HepG2 (cell line): ENCODE results near the gene MX2. TPM values are rescaled to one million over a fixed set of nuclear protein-coding genes. Genes with fewer than 3 reads are reported as not detected.

Experiments used
- ATAC-seq: fragments of 200-7000 bp; cut with Tn5 transposase; 3 replicates; pipeline ENCODE4 v1.9.1; 2020; ENCODE audit warnings: mild to moderate bottlenecking, moderate library complexity
- BruUV-seq: library from RNA; stranded (reverse); fragments of 400-500 nt; replicated peaks from 2 replicates; lab custom pipeline; 2021; lab: Mats Ljungman, UMichigan
- CTCF ChIA-PET: fragments of 300-600 bp; formaldehyde crosslinking; extraction: SDS; loops from one replicate; lab custom pipeline; 2021; ENCODE audit warnings: low total read pairs, inconsistent platforms, low intra/inter-chr PET ratio; lab: Yijun Ruan, JAX
- POLR2A ChIA-PET: fragments of 350-600 bp; sonication (Branson Sonifier 250); formaldehyde crosslinking; loops from one replicate; lab custom pipeline; 2020; ENCODE audit warnings: antibody characterized with exemption, inconsistent platforms; lab: Yijun Ruan, JAX
- DNase-seq: peaks from one replicate; pipeline ENCODE4 v3.0.0-alpha.2; 2015; ENCODE audit warnings: low spot score
- FAIRE-seq: peaks from 3 replicates; lab custom pipeline; 2011; peaks lifted over from hg19 to GRCh38; lab: Jason Lieb, UNC
- H2AFZ ChIP-seq: one replicate; pipeline ENCODE4 v1.6.1; 2011; ENCODE audit warnings: low read length, inconsistent platforms
- H3K27ac ChIP-seq: fragments of 300-600 bp; 3 replicates; pipeline ENCODE4 v1.8.0; 2011; ENCODE audit warnings: mixed run types, mild to moderate bottlenecking, mixed read lengths, low read length, inconsistent platforms; ENCODE audit not compliant: insufficient read depth; ENCODE audit errors: extremely low read length
- H3K27me3 ChIP-seq, 2 experiments: fragments of 200-600 bp in 1 of 2; 2 replicates in 1 of 2; 3 replicates in 1 of 2; pipeline versions ENCODE4 v1.6.0 to v1.8.0; 2011; ENCODE audit warnings: low read length in 2 of 2, mild to moderate bottlenecking in 2 of 2, moderate library complexity in 2 of 2, inconsistent platforms in 1 of 2; ENCODE audit not compliant: insufficient read depth in 2 of 2, control insufficient read depth in 1 of 2
- H3K36me3 ChIP-seq, 2 experiments: fragments of 200-600 bp in 1 of 2; replicated peaks in 1 of 2; 2 replicates in 1 of 2; 3 replicates in 1 of 2; pipeline versions ENCODE4 v1.5.1 to v1.8.0; 2011; ENCODE audit warnings: low read length in 2 of 2, inconsistent platforms in 1 of 2; ENCODE audit not compliant: insufficient read depth in 2 of 2, control insufficient read depth in 1 of 2
- H3K4me1 ChIP-seq: 2 replicates; pipeline ENCODE4 v1.5.1; 2012; ENCODE audit warnings: low read length, inconsistent platforms; ENCODE audit not compliant: insufficient read depth
- H3K4me2 ChIP-seq: 2 replicates; pipeline ENCODE4 v1.6.0; 2011; ENCODE audit warnings: low read depth, low read length, inconsistent platforms
- H3K4me3 ChIP-seq, 3 experiments: fragments of 200-600 bp in 1 of 3; sonication (generic), shearing (Covaris generic) in 1 of 3; replicated peaks in 1 of 3; 2 replicates each; pipeline ENCODE4 v1.5.1; 2011 to 2016; ENCODE audit warnings: low read length in 3 of 3, inconsistent platforms in 2 of 3, low read depth in 2 of 3, mild to moderate bottlenecking in 2 of 3, control low read depth in 1 of 3, mixed read lengths in 1 of 3; ENCODE audit not compliant: insufficient read depth in 1 of 3
- H3K79me2 ChIP-seq: one replicate; pipeline ENCODE4 v1.6.1; 2011; ENCODE audit warnings: low read length, inconsistent platforms; ENCODE audit not compliant: insufficient read depth
- H3K9ac ChIP-seq: 2 replicates; pipeline ENCODE4 v1.6.0; 2011; ENCODE audit warnings: mild to moderate bottlenecking, low read depth, low read length, inconsistent platforms; ENCODE audit not compliant: insufficient read depth
- H3K9me3 ChIP-seq: 2 replicates; pipeline ENCODE4 v1.5.1; 2012; ENCODE audit warnings: mild to moderate bottlenecking, low read length
- H4K20me1 ChIP-seq: 2 replicates; pipeline ENCODE4 v1.6.0; 2011; ENCODE audit warnings: inconsistent platforms, mild to moderate bottlenecking, low read length, moderate library complexity; ENCODE audit not compliant: insufficient read depth
- ELF3 ChIP-seq: IDR thresholded peaks from 2 replicates; pipeline ENCODE4 v1.6.1; 2016; ENCODE audit warnings: missing genetic modification reagents, missing compliant biosample characterization
- HOXA9 ChIP-seq: sonication (generic); formaldehyde crosslinking; IDR thresholded peaks from 2 replicates; pipeline ENCODE4 v1.8.1; 2022; ENCODE audit warnings: missing genetic modification reagents, mild to moderate bottlenecking, moderate library complexity, borderline replicate concordance
- HOXD1 ChIP-seq: sonication (generic); formaldehyde crosslinking; IDR thresholded peaks from 2 replicates; pipeline ENCODE4 v1.5.0; 2020; ENCODE audit warnings: missing genetic modification reagents
- MXI1 ChIP-seq: IDR thresholded peaks from 3 replicates; pipeline ENCODE4 v1.6.1; 2012; ENCODE audit warnings: low read depth, low read length, inconsistent platforms, borderline replicate concordance
- RFXAP ChIP-seq: sonication (generic); formaldehyde crosslinking; IDR thresholded peaks from 2 replicates; pipeline ENCODE4 v1.4.0; 2020; ENCODE audit warnings: missing genetic modification reagents, borderline replicate concordance
- TBL1XR1 ChIP-seq: fragments of 150-350 bp; IDR thresholded peaks from 2 replicates; pipeline ENCODE4 v1.6.1; 2014; ENCODE audit warnings: borderline replicate concordance, low read length; ENCODE audit not compliant: partially characterized antibody
- ZMYM4 ChIP-seq: sonication (generic); formaldehyde crosslinking; IDR thresholded peaks from 2 replicates; pipeline ENCODE4 v1.8.1; 2023; ENCODE audit warnings: mild to moderate bottlenecking, missing genetic modification reagents
- ZNF207 ChIP-seq: fragments of 450-650 bp; IDR thresholded peaks from 2 replicates; pipeline ENCODE4 v1.6.1; 2016; ENCODE audit warnings: antibody characterized with exemption, borderline replicate concordance
- ZNF510 ChIP-seq: sonication (generic); formaldehyde crosslinking; IDR thresholded peaks from 2 replicates; pipeline ENCODE4 v1.4.0; 2020; ENCODE audit warnings: low read depth, mild to moderate bottlenecking, missing genetic modification reagents
- ZNF605 ChIP-seq: sonication (generic); formaldehyde crosslinking; IDR thresholded peaks from 2 replicates; pipeline ENCODE4 v1.8.0; 2022; ENCODE audit warnings: mild to moderate bottlenecking, missing genetic modification reagents
- ZNF670 ChIP-seq: sonication (generic); formaldehyde crosslinking; IDR thresholded peaks from 2 replicates; pipeline ENCODE4 v1.8.0; 2022; ENCODE audit warnings: mild to moderate bottlenecking, missing genetic modification reagents, borderline replicate concordance
- ZNF746 ChIP-seq: sonication (generic); formaldehyde crosslinking; IDR thresholded peaks from 2 replicates; pipeline ENCODE4 v1.8.0; 2022; ENCODE audit warnings: mild to moderate bottlenecking, missing genetic modification reagents
- ZNF788 ChIP-seq: sonication (generic); formaldehyde crosslinking; IDR thresholded peaks from 2 replicates; pipeline ENCODE4 v1.5.0; 2020; ENCODE audit warnings: mild to moderate bottlenecking, missing genetic modification reagents, borderline replicate concordance
- WGBS: methylation state at CpG from one replicate; pipeline ENCODE4 v1.1.6; 2017; ENCODE audit warnings: low lambda C conversion rate; 5-methylcytosine and 5-hydroxymethylcytosine counted together
- in situ Hi-C: cut with HindIII; loops from 2 replicates; pipeline ENCODE4 v1.10.0; 2017; ENCODE audit warnings: low pct_unique_long_range_greater_than_20kb; ENCODE audit not compliant: extremely low pct_ligation_motif_present
- intact Hi-C: fragments of 100-400 bp; cut with micrococcal nuclease; formaldehyde crosslinking; loops from one replicate; pipeline ENCODE4 v1.10.0; 2022; ENCODE audit not compliant: unreplicated experiment
- polyA plus RNA-seq, 8 experiments: library from polyadenylated mRNA; depleted of rRNA in 3 of 8; stranded (reverse) in 7 of 8; unstranded in 1 of 8; fragments of >200 nt; fragmentation: Illumina TruSeq in 4 of 8; extraction: Trizol in 4 of 8; gene quantifications; 2 replicates each; pipeline versions ENCODE4 v1.2.1 to v1.2.3, GENCODE V29; 2011 to 2016; ENCODE audit warnings: low read depth in 4 of 8, missing spikeins in 1 of 8, mixed read lengths in 1 of 8; ENCODE audit not compliant: insufficient read depth in 1 of 8
- total RNA-seq, 5 experiments: library from RNA; depleted of rRNA; stranded (reverse); fragments of >200 nt; fragmentation: Illumina TruSeq; extraction: Trizol; gene quantifications; 2 replicates each; pipeline ENCODE4 v1.2.3, GENCODE V29; 2016; ENCODE audit warnings: low read depth in 1 of 5
- TF ChIP-seq, protein P1 (sequence below): sonication (generic); formaldehyde crosslinking; IDR thresholded peaks from 2 replicates; pipeline ENCODE4 v1.4.0; 2020; ENCODE audit warnings: missing genetic modification reagents
- TF ChIP-seq, protein P2 (sequence below): sonication (generic); formaldehyde crosslinking; IDR thresholded peaks from 2 replicates; pipeline ENCODE4 v1.5.1; 2020; ENCODE audit warnings: mild to moderate bottlenecking, missing genetic modification reagents

The MX2 gene
- total and polyA plus RNA-seq, 2 of the 13 experiments (the other 11 are each of a cell fraction or from before 2014, with no cell fraction given): 24.0 to 35.7 TPM

DNA sequence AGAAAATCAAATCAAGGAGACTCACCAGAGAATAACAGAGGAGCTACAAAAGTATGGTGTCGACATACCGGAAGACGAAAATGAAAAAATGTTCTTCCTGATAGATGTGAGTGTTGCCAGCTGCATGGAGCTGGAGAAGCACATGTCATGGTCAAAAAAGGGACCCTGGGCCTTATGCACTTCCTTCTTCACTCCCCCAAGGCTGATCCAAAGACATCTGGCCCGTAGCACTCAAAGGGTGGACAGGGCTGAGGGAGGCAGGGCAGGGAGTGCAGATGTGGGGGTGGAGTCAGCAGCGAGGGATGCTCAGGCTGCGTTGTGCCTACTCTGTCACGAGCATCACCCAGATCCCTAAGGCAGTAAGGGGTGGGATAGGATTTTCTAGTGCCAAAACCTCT, 83.6 kb downstream of the MX2 start (continued):
- TF ChIP-seq, protein P1, sequence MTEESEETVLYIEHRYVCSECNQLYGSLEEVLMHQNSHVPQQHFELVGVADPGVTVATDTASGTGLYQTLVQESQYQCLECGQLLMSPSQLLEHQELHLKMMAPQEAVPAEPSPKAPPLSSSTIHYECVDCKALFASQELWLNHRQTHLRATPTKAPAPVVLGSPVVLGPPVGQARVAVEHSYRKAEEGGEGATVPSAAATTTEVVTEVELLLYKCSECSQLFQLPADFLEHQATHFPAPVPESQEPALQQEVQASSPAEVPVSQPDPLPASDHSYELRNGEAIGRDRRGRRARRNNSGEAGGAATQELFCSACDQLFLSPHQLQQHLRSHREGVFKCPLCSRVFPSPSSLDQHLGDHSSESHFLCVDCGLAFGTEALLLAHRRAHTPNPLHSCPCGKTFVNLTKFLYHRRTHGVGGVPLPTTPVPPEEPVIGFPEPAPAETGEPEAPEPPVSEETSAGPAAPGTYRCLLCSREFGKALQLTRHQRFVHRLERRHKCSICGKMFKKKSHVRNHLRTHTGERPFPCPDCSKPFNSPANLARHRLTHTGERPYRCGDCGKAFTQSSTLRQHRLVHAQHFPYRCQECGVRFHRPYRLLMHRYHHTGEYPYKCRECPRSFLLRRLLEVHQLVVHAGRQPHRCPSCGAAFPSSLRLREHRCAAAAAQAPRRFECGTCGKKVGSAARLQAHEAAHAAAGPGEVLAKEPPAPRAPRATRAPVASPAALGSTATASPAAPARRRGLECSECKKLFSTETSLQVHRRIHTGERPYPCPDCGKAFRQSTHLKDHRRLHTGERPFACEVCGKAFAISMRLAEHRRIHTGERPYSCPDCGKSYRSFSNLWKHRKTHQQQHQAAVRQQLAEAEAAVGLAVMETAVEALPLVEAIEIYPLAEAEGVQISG (CRISPR knock-in tag): no peak
- TF ChIP-seq ELF3 (CRISPR knock-in tag): no peak
- TF ChIP-seq RFXAP: no peak

DNA sequence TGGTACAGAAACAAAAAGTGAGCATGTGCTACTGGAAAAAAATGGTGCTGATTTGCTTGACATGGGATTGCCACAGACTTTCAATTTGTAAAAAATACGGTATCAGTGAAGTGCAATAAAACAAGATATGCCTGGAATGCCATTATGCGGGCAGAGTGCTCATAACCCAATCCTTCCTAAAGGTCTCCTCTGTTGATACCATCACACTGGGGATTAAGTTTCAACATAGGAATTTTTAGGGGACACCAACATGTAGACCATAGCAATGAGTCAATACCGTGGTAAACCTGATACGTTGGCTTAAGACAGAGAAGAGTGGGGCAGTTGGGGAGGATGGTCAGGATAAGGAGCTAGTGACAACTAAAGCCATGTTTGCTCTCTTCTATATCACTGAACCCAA, 84.8 kb downstream of the MX2 start:
- Histone ChIP-seq H2AFZ (no peak overlapping the region), H3K9ac (no peak overlapping the region), H3K4me1 (no peaks in the 10 kb centered on the region), H3K27ac (no peak overlapping the region), H4K20me1 (no peaks in the 10 kb centered on the region), H3K79me2 (no peaks in the 10 kb centered on the region), H3K27me3 (no peaks in the 10 kb centered on the region), H3K4me2 (no peak overlapping the region), H3K4me3 (no peak overlapping the region), H3K36me3 (no peaks in the 10 kb centered on the region), H3K9me3 (no peaks in the 10 kb centered on the region)
- ChIA-PET POLR2A (no interaction called here), CTCF (no interaction called here)
- no peak for DNase-seq
- intact Hi-C loops: no loop called here
- no peak for FAIRE-seq
- no peak for ATAC-seq
- in situ Hi-C loops: no loop called here
- no TSS peak for BruUV-seq
- WGBS: 91% methylated on average over 4 of the region's 4 CpGs
- TF ChIP-seq ZNF510 (CRISPR knock-in tag) (no peak), TBL1XR1 (no peak), MXI1 (no peak), ZMYM4 (CRISPR knock-in tag) (no peak), ZNF605 (CRISPR knock-in tag) (no peak), HOXD1 (CRISPR knock-in tag) (no peak), ZNF746 (CRISPR knock-in tag) (no peak), ZNF788 (no peak), HOXA9 (CRISPR knock-in tag) (no peak), ZNF670 (no peak), ZNF207 (no peak)
- TF ChIP-seq, protein P2, sequence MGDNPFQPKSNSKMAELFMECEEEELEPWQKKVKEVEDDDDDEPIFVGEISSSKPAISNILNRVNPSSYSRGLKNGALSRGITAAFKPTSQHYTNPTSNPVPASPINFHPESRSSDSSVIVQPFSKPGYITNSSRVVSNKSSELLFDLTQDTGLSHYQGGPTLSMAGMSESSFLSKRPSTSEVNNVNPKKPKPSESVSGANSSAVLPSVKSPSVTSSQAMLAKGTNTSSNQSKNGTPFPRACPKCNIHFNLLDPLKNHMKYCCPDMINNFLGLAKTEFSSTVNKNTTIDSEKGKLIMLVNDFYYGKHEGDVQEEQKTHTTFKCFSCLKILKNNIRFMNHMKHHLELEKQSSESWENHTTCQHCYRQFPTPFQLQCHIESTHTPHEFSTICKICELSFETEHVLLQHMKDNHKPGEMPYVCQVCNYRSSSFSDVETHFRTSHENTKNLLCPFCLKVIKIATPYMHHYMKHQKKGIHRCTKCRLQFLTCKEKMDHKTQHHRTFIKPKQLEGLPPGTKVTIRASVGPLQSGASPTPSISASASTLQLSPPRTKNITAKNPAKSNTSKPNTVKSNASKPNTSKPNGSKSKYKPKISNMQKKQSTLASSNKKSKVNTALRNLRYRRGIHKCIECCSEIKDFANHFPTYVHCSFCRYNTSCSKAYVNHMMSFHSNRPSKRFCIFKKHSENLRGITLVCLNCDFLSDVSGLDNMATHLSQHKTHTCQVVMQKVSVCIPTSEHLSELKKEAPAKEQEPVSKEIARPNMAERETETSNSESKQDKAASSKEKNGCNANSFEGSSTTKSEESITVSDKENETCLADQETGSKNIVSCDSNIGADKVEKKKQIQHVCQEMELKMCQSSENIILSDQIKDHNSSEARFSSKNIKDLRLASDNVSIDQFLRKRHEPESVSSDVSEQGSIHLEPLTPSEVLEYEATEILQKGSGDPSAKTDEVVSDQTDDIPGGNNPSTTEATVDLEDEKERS (CRISPR knock-in tag): no peak
